H9 (cell line): ENCODE measurements around the gene AMT. TPM values are rescaled to one million over a fixed set of nuclear protein-coding genes. Genes with fewer than 3 reads are reported as not detected.

ENCODE experiments used
- DNase-seq: peaks from one replicate; pipeline ENCODE4 v3.0.0-alpha.2; 2017
- H2AFZ ChIP-seq: one replicate; pipeline ENCODE4 v1.6.1; 2013; ENCODE audit warnings: mild to moderate bottlenecking, low read length, control low read depth, moderate library complexity
- H2AK5ac ChIP-seq: 2 replicates; pipeline ENCODE4 v1.6.1; 2013; ENCODE audit warnings: low read length, control low read depth, mixed read lengths; ENCODE audit not compliant: insufficient read length
- H2BK120ac ChIP-seq: one replicate; pipeline ENCODE4 v1.6.1; 2013; ENCODE audit warnings: low read depth, mild to moderate bottlenecking, low read length, control low read depth, inconsistent platforms; ENCODE audit not compliant: poor library complexity, severe bottlenecking
- H2BK12ac ChIP-seq: 2 replicates; pipeline ENCODE4 v1.6.1; 2013; ENCODE audit warnings: low read length, control low read depth, mixed read lengths, low read depth; ENCODE audit not compliant: insufficient read length
- H2BK15ac ChIP-seq: 2 replicates; pipeline ENCODE4 v1.6.1; 2013; ENCODE audit warnings: low read depth, low read length, control low read depth
- H2BK20ac ChIP-seq: one replicate; pipeline ENCODE4 v1.6.1; 2013; ENCODE audit warnings: low read depth, mild to moderate bottlenecking, low read length, control low read depth, inconsistent platforms; ENCODE audit not compliant: poor library complexity, severe bottlenecking
- H2BK5ac ChIP-seq: 2 replicates; pipeline ENCODE4 v1.6.1; 2013; ENCODE audit warnings: low read length, control low read depth, mixed read lengths; ENCODE audit not compliant: insufficient read length
- H3K14ac ChIP-seq: 2 replicates; pipeline ENCODE4 v1.6.1; 2013; ENCODE audit warnings: low read length, control low read depth; ENCODE audit not compliant: insufficient read depth
- H3K18ac ChIP-seq: 2 replicates; pipeline ENCODE4 v1.6.1; 2013; ENCODE audit warnings: low read depth, mild to moderate bottlenecking, mixed read lengths, low read length, control low read depth; ENCODE audit not compliant: insufficient read length
- H3K23ac ChIP-seq: 2 replicates; pipeline ENCODE4 v1.6.1; 2013; ENCODE audit warnings: low read length, control low read depth, mixed read lengths, low read depth; ENCODE audit not compliant: insufficient read length
- H3K23me2 ChIP-seq: 2 replicates; pipeline ENCODE4 v1.6.1; 2013; ENCODE audit warnings: low read depth, mild to moderate bottlenecking, mixed read lengths, low read length, control low read depth; ENCODE audit not compliant: insufficient read length, poor library complexity, severe bottlenecking
- H3K27ac ChIP-seq: 2 replicates; pipeline ENCODE4 v1.5.1; 2013; ENCODE audit warnings: low read length, control low read depth, mixed read lengths, low read depth; ENCODE audit not compliant: insufficient read length
- H3K27me3 ChIP-seq: 2 replicates; pipeline ENCODE4 v1.6.1; 2013; ENCODE audit warnings: low read length, control low read depth, inconsistent platforms; ENCODE audit not compliant: insufficient read depth
- H3K4ac ChIP-seq: 2 replicates; pipeline ENCODE4 v1.6.1; 2013; ENCODE audit warnings: low read depth, mild to moderate bottlenecking, control low read depth, inconsistent platforms, low read length, moderate library complexity
- H3K4me1 ChIP-seq: 2 replicates; pipeline ENCODE4 v1.6.1; 2013; ENCODE audit warnings: low read length, control low read depth, inconsistent platforms; ENCODE audit not compliant: insufficient read depth
- H3K4me2 ChIP-seq: 2 replicates; pipeline ENCODE4 v1.6.1; 2013; ENCODE audit warnings: low read length, control low read depth, mixed read lengths; ENCODE audit not compliant: insufficient read length, insufficient read depth
- H3K56ac ChIP-seq: 2 replicates; pipeline ENCODE4 v1.6.1; 2013; ENCODE audit warnings: low read depth, mild to moderate bottlenecking, mixed read lengths, low read length, control low read depth; ENCODE audit not compliant: insufficient read length
- H3K79me1 ChIP-seq: 2 replicates; pipeline ENCODE4 v1.6.1; 2013; ENCODE audit warnings: low read depth, mild to moderate bottlenecking, moderate library complexity, low read length, control low read depth, inconsistent platforms; ENCODE audit not compliant: insufficient read depth, poor library complexity, severe bottlenecking
- H3K79me2 ChIP-seq: 2 replicates; pipeline ENCODE4 v1.6.1; 2013; ENCODE audit warnings: low read length, control low read depth, inconsistent platforms; ENCODE audit not compliant: insufficient read depth
- H3K9ac ChIP-seq: 2 replicates; pipeline ENCODE4 v1.6.1; 2013; ENCODE audit warnings: low read length, control low read depth, mixed read lengths; ENCODE audit not compliant: insufficient read length; ENCODE audit errors: extremely low read depth
- H3K9me3 ChIP-seq: one replicate; pipeline ENCODE4 v1.6.1; 2013; ENCODE audit warnings: low read depth, low read length, inconsistent platforms; ENCODE audit not compliant: control insufficient read depth
- H3T11ph ChIP-seq: one replicate; pipeline ENCODE4 v1.6.1; 2013; ENCODE audit warnings: mild to moderate bottlenecking, low read length, control low read depth, inconsistent platforms
- H4K20me1 ChIP-seq: one replicate; pipeline ENCODE4 v1.6.1; 2013; ENCODE audit not compliant: control insufficient read depth, insufficient read length, insufficient read depth
- H4K5ac ChIP-seq: 2 replicates; pipeline ENCODE4 v1.6.1; 2013; ENCODE audit warnings: low read depth, mild to moderate bottlenecking, mixed read lengths, low read length, control low read depth; ENCODE audit not compliant: insufficient read length
- H4K8ac ChIP-seq: replicated peaks from 2 replicates; pipeline ENCODE4 v1.6.1; 2013; ENCODE audit warnings: low read length, control low read depth, mixed read lengths, low read depth; ENCODE audit not compliant: insufficient read length
- H4K91ac ChIP-seq: 2 replicates; pipeline ENCODE4 v1.6.1; 2013; ENCODE audit warnings: low read depth, mild to moderate bottlenecking, moderate library complexity, mixed read lengths, low read length, control low read depth; ENCODE audit not compliant: insufficient read length
- H3K27ac Mint-ChIP-seq, 3 experiments: 2 replicates in 2 of 3; 3 replicates in 1 of 3; pipeline ENCODE4 v1.8.0; 2020 to 2021; ENCODE audit warnings: mixed read lengths in 3 of 3, mild to moderate bottlenecking in 1 of 3, moderate library complexity in 1 of 3
- H3K27me3 Mint-ChIP-seq: 2 replicates; pipeline ENCODE4 v1.8.0; 2021; ENCODE audit warnings: low read depth, mild to moderate bottlenecking, moderate library complexity, mixed read lengths
- H3K36me3 Mint-ChIP-seq, 3 experiments: 2 replicates in 2 of 3; 3 replicates in 1 of 3; pipeline ENCODE4 v1.8.0; 2020 to 2021; ENCODE audit warnings: low read depth in 3 of 3, mixed read lengths in 3 of 3; ENCODE audit not compliant: insufficient read depth in 1 of 3
- H3K4me1 Mint-ChIP-seq, 2 experiments: 2 replicates each; pipeline ENCODE4 v1.8.0; 2020; ENCODE audit warnings: mixed read lengths in 2 of 2
- H3K4me3 Mint-ChIP-seq, 2 experiments: 2 replicates in 1 of 2; 3 replicates in 1 of 2; pipeline ENCODE4 v1.8.0; 2020 to 2021; ENCODE audit warnings: mild to moderate bottlenecking in 2 of 2, mixed read lengths in 2 of 2, moderate library complexity in 1 of 2
- H3K9me3 Mint-ChIP-seq, 2 experiments: 2 replicates in 1 of 2; 3 replicates in 1 of 2; pipeline ENCODE4 v1.8.0; 2020; ENCODE audit warnings: mild to moderate bottlenecking in 2 of 2, mixed read lengths in 2 of 2, moderate library complexity in 1 of 2
- WGBS: extraction: QIAGEN DNeasy Blood & Tissue Kit; methylation state at CpG from one replicate; pipeline ENCODE4 v1.1.7; 2013; ENCODE audit warnings: missing lambda C conversion rate, low lambda C conversion rate, mixed read lengths; ENCODE audit not compliant: insufficient read length; ENCODE audit errors: extremely low coverage; 5-methylcytosine and 5-hydroxymethylcytosine counted together
- total RNA-seq: library from RNA; stranded (reverse); gene quantifications from 2 replicates; pipeline ENCODE4 v1.2.1, GENCODE V29; 2021
- TF ChIP-seq, protein P1 (sequence below): fragments of 200-600 bp; sonication (generic); conservative IDR thresholded peaks from 3 replicates; pipeline ENCODE4 v1.8.0; 2021; ENCODE audit warnings: antibody characterized with exemption, mild to moderate bottlenecking

The AMT gene
- total RNA-seq, 1 experiment from 2014 or later, result 41.2 TPM

DNA sequence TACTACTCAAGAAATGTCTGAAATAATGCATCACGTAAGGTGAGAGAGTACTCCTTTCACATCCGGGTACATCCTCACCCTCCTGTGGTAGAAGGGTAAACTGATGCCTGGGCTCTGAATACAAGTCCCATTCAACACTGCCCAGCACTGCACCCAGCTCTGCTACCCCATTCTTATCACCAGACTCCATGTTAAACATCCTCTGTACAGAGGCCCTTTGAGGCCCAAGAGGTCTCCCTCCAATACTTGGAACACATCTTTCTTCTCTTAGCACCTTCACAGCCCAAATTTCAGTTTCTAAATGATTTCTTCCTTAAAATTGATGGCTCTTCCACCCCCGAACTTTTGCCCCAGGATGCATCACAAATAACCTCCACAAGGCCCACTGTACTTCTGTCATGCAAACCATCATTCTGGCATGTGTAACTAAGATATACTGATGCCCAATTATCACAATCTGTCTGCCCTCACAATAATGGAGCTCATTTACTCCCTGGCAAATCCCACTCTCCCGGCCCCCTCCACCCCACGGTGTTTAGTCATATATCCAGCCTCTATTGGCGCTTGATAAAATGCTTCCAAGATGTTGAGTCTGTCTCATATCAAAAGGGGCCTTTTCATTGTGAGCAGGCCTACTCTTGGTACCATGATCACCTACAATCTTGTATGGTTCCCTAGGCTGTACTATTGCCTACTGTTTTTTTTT, 51.5 kb downstream of the AMT start:
- no peaks in the 10 kb centered on the region for H3K4me1 Mint-ChIP-seq
- H3K27ac Mint-ChIP-seq, result peak overlapping the region; percentile 0 to 18 (median 5); a peak in 4 of 7 replicates
- no peak overlapping the region for H2BK5ac ChIP-seq
- no peak overlapping the region for H3K4ac ChIP-seq
- H3K4me2 ChIP-seq, result no peak overlapping the region
- no peaks in the 10 kb centered on the region for H3K4me1 ChIP-seq
- TF ChIP-seq, protein P1, sequence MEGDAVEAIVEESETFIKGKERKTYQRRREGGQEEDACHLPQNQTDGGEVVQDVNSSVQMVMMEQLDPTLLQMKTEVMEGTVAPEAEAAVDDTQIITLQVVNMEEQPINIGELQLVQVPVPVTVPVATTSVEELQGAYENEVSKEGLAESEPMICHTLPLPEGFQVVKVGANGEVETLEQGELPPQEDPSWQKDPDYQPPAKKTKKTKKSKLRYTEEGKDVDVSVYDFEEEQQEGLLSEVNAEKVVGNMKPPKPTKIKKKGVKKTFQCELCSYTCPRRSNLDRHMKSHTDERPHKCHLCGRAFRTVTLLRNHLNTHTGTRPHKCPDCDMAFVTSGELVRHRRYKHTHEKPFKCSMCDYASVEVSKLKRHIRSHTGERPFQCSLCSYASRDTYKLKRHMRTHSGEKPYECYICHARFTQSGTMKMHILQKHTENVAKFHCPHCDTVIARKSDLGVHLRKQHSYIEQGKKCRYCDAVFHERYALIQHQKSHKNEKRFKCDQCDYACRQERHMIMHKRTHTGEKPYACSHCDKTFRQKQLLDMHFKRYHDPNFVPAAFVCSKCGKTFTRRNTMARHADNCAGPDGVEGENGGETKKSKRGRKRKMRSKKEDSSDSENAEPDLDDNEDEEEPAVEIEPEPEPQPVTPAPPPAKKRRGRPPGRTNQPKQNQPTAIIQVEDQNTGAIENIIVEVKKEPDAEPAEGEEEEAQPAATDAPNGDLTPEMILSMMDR, result no peak
- no peaks in the 10 kb centered on the region; the same call in 1 of the 2 replicates for H3K27me3 ChIP-seq
- H2AK5ac ChIP-seq, result no peak overlapping the region
- no peak overlapping the region for H4K8ac ChIP-seq
- H3K23ac ChIP-seq, result no peak overlapping the region
- no peak overlapping the region for H2BK120ac ChIP-seq
- no peak overlapping the region for H3K56ac ChIP-seq
- no peak overlapping the region for H3K27ac ChIP-seq
- H4K91ac ChIP-seq, result no peak overlapping the region
- peaks cover 51 to 80% (median 70%) of the 10 kb centered on the region in 3 experiments for H3K36me3 Mint-ChIP-seq
- H4K5ac ChIP-seq, result no peak overlapping the region
- H3K9ac ChIP-seq, result no peak overlapping the region
- H3K9me3 Mint-ChIP-seq, result no peaks in the 10 kb centered on the region
- H3K79me2 ChIP-seq, result peaks cover 2% of the 10 kb centered on the region; the same call in 1 of the 2 replicates
- H2AFZ ChIP-seq, result no peak overlapping the region
- no peak for DNase-seq
- no peak overlapping the region for H2BK20ac ChIP-seq
- no peak overlapping the region for H3K4me3 Mint-ChIP-seq
- no peak overlapping the region for H3K18ac ChIP-seq
- H3K9me3 ChIP-seq, result no peaks in the 10 kb centered on the region
- H2BK15ac ChIP-seq, result no peak overlapping the region
- no peaks in the 10 kb centered on the region for H3K27me3 Mint-ChIP-seq
- H4K20me1 ChIP-seq, result peaks cover 4% of the 10 kb centered on the region
- H3T11ph ChIP-seq, result no peak overlapping the region
- no peaks in the 10 kb centered on the region for H3K23me2 ChIP-seq
- H2BK12ac ChIP-seq, result no peak overlapping the region
- no CpG with 5 or more reads among the region's 6 CpGs for WGBS
- H3K14ac ChIP-seq, result no peak overlapping the region
- peaks cover 14% of the 10 kb centered on the region for H3K79me1 ChIP-seq

Other genes starting within 250 kb of the AMT start
- 4.5 and 4.6 TPM in 2 replicates for gene C3orf62, start 145.2 kb downstream of the AMT start, total RNA-seq
- 33.5 and 36.1 TPM in 2 replicates for gene USP4, start 82.4 kb downstream of the AMT start, total RNA-seq
- 253 and 265 TPM in 2 replicates for gene GPX1, start 64.1 kb downstream of the AMT start, total RNA-seq
- 403 and 409 TPM in 2 replicates for gene RHOA, start 10.5 kb downstream of the AMT start, total RNA-seq
- gene TCTA, start 10.1 kb downstream of the AMT start, total RNA-seq, result 11.2 and 12.2 TPM in 2 replicates
- gene NICN1, start 6.9 kb upstream of the AMT start, total RNA-seq, result 7.8 and 10.0 TPM in 2 replicates
- 93.0 and 94.0 TPM in 2 replicates for gene DAG1, start 47.8 kb upstream of the AMT start, total RNA-seq
- gene BSN, start 132.0 kb upstream of the AMT start, total RNA-seq, result 1.9 and 2.4 TPM in 2 replicates